H1 (cell line): ENCODE measurements around the gene ULK2. TPM values are rescaled to one million over a fixed set of nuclear protein-coding genes. Genes with fewer than 3 reads are reported as not detected.
A peak's percentile ranks its signal among the peaks of the same experiment; 100 is the strongest.

ENCODE experiments used
- CTCF ChIA-PET: fragments of 300-600 bp; sonication (Branson Sonifier 250); formaldehyde crosslinking; loops from one replicate; lab custom pipeline; 2021; ENCODE audit not compliant: partially characterized antibody; lab: Charles Lee
- POLR2A ChIA-PET: fragments of 300-600 bp; sonication (Branson Sonifier 250); formaldehyde crosslinking; loops from one replicate; lab custom pipeline; 2021; ENCODE audit warnings: inconsistent platforms; ENCODE audit not compliant: partially characterized antibody; lab: Charles Lee
- DNase-seq, 2 experiments: peaks; one replicate each; pipeline versions ENCODE4 v3.0.0 to v3.0.0-alpha.2; 2010 to 2022; ENCODE audit warnings: low spot score in 2 of 2, low read depth in 1 of 2, mixed read lengths in 1 of 2
- FAIRE-seq: peaks from 2 replicates; lab custom pipeline; 2011; peaks lifted over from hg19 to GRCh38; lab: Jason Lieb, UNC
- H2AFZ ChIP-seq: 2 replicates; pipeline ENCODE4 v1.8.1; 2012; ENCODE audit warnings: low read length, inconsistent platforms
- H2AK5ac ChIP-seq: 2 replicates; pipeline ENCODE4 v1.6.1; 2013; ENCODE audit warnings: low read depth, low read length
- H2BK120ac ChIP-seq: replicated peaks from 2 replicates; pipeline ENCODE3; 2013; ENCODE audit warnings: low read depth, low read length, inconsistent platforms
- H2BK12ac ChIP-seq: 2 replicates; pipeline ENCODE4 v1.6.1; 2013; ENCODE audit warnings: low read depth, low read length
- H2BK15ac ChIP-seq: 2 replicates; pipeline ENCODE4 v1.6.1; 2013; ENCODE audit warnings: low read length
- H2BK20ac ChIP-seq: 2 replicates; pipeline ENCODE4 v1.6.1; 2013; ENCODE audit warnings: low read length
- H2BK5ac ChIP-seq: 2 replicates; pipeline ENCODE4 v1.6.1; 2013; ENCODE audit warnings: low read depth, low read length
- H3K14ac ChIP-seq: 2 replicates; pipeline ENCODE4 v1.6.1; 2013; ENCODE audit warnings: inconsistent platforms; ENCODE audit not compliant: insufficient read length
- H3K18ac ChIP-seq: 2 replicates; pipeline ENCODE4 v1.6.1; 2013; ENCODE audit warnings: low read length; ENCODE audit errors: extremely low read depth
- H3K23ac ChIP-seq: 2 replicates; pipeline ENCODE4 v1.6.1; 2013; ENCODE audit warnings: inconsistent platforms; ENCODE audit not compliant: insufficient read length
- H3K23me2 ChIP-seq: 2 replicates; pipeline ENCODE4 v1.6.1; 2013; ENCODE audit warnings: low read depth, low read length
- H3K27ac ChIP-seq: 2 replicates; pipeline ENCODE4 v1.6.1; 2011; ENCODE audit warnings: low read depth, low read length, inconsistent platforms
- H3K27me3 ChIP-seq, 4 experiments: replicated peaks in 1 of 4; 1 replicate in 1 of 4; 2 replicates in 3 of 4; pipeline versions ENCODE4 v1.6.1 to v1.8.1; 2011 to 2013; ENCODE audit warnings: low read length in 3 of 4, mild to moderate bottlenecking in 3 of 4, inconsistent platforms in 2 of 4, mixed read lengths in 2 of 4, moderate library complexity in 1 of 4; ENCODE audit not compliant: control insufficient read depth in 3 of 4, insufficient read depth in 3 of 4; ENCODE audit errors: extremely low read depth in 1 of 4
- H3K36me3 ChIP-seq, 4 experiments: 2 replicates each; pipeline versions ENCODE4 v1.6.1 to v1.8.1; 2011 to 2013; ENCODE audit warnings: mild to moderate bottlenecking in 4 of 4, low read length in 3 of 4, moderate library complexity in 2 of 4, control low read depth in 1 of 4, inconsistent platforms in 1 of 4; ENCODE audit not compliant: insufficient read depth in 4 of 4, control insufficient read depth in 2 of 4
- H3K4ac ChIP-seq: replicated peaks from 2 replicates; pipeline ENCODE3; 2013; ENCODE audit warnings: low read length, low read depth, mixed read lengths, inconsistent platforms; ENCODE audit not compliant: insufficient read length
- H3K4me1 ChIP-seq, 4 experiments: replicated peaks in 1 of 4; 1 replicate in 1 of 4; 2 replicates in 3 of 4; pipeline versions ENCODE4 v1.6.1 to v1.8.1; 2011 to 2013; ENCODE audit warnings: low read length in 3 of 4, inconsistent platforms in 2 of 4, mixed read lengths in 1 of 4; ENCODE audit not compliant: insufficient read depth in 4 of 4, control insufficient read depth in 3 of 4
- H3K4me2 ChIP-seq, 2 experiments: 2 replicates each; pipeline versions ENCODE4 v1.6.1 to v1.8.1; 2011 to 2013; ENCODE audit warnings: low read depth in 2 of 2, low read length in 2 of 2, control low read depth in 1 of 2, inconsistent platforms in 1 of 2, mild to moderate bottlenecking in 1 of 2; ENCODE audit not compliant: insufficient read depth in 1 of 2
- H3K4me3 ChIP-seq, 4 experiments: fragments of 200-600, 300-600 bp in 1 of 4; sonication (generic), shearing (Covaris generic), sonication (Bioruptor Twin) in 1 of 4; 2 replicates each; pipeline versions ENCODE4 v1.5.1 to v1.8.1; 2011 to 2016; ENCODE audit warnings: low read length in 4 of 4, low read depth in 3 of 4, control low read depth in 2 of 4, inconsistent platforms in 2 of 4, mild to moderate bottlenecking in 2 of 4, mixed read lengths in 1 of 4, moderate library complexity in 1 of 4; ENCODE audit not compliant: insufficient read depth in 2 of 4; ENCODE audit errors: extremely low read depth in 1 of 4
- H3K56ac ChIP-seq: replicated peaks from 2 replicates; pipeline ENCODE3; 2013; ENCODE audit warnings: low read depth, mild to moderate bottlenecking, mixed read lengths, low read length, inconsistent platforms; ENCODE audit not compliant: insufficient read length
- H3K79me1 ChIP-seq: 2 replicates; pipeline ENCODE4 v1.6.1; 2013; ENCODE audit warnings: low read depth, low read length, control low read depth
- H3K79me2 ChIP-seq, 2 experiments: 2 replicates each; pipeline versions ENCODE4 v1.6.1 to v1.8.1; 2012 to 2013; ENCODE audit warnings: low read length in 2 of 2, mild to moderate bottlenecking in 2 of 2, inconsistent platforms in 1 of 2; ENCODE audit not compliant: insufficient read depth in 2 of 2, control insufficient read depth in 1 of 2
- H3K9ac ChIP-seq, 4 experiments: replicated peaks in 1 of 4; 1 replicate in 1 of 4; 2 replicates in 3 of 4; pipeline versions ENCODE4 v1.6.1 to v1.8.1; 2011 to 2013; ENCODE audit warnings: low read depth in 3 of 4, low read length in 3 of 4, control low read depth in 2 of 4, mild to moderate bottlenecking in 2 of 4, moderate library complexity in 2 of 4, inconsistent platforms in 1 of 4; ENCODE audit errors: extremely low read depth in 1 of 4
- H3K9me3 ChIP-seq, 2 experiments: 2 replicates each; pipeline versions ENCODE4 v1.6.1 to v1.8.1; 2012 to 2013; ENCODE audit warnings: mild to moderate bottlenecking in 2 of 2, moderate library complexity in 2 of 2, control low read depth in 1 of 2, inconsistent platforms in 1 of 2, low read depth in 1 of 2, low read length in 1 of 2, mixed read lengths in 1 of 2; ENCODE audit not compliant: insufficient read depth in 2 of 2
- H4K20me1 ChIP-seq, 2 experiments: replicated peaks in 1 of 2; 2 replicates each; pipeline versions ENCODE3 to v1.8.1; 2011 to 2013; ENCODE audit warnings: inconsistent platforms in 2 of 2, low read length in 2 of 2, mild to moderate bottlenecking in 1 of 2; ENCODE audit not compliant: insufficient read depth in 2 of 2, control insufficient read depth in 1 of 2
- H4K5ac ChIP-seq: 2 replicates; pipeline ENCODE4 v1.6.1; 2013; ENCODE audit warnings: low read length, low read depth, mixed read lengths, inconsistent platforms; ENCODE audit not compliant: insufficient read length
- H4K8ac ChIP-seq: 2 replicates; pipeline ENCODE4 v1.8.0; 2013; ENCODE audit warnings: mild to moderate bottlenecking, moderate library complexity, low read length, inconsistent platforms; ENCODE audit not compliant: insufficient read depth; ENCODE audit errors: extremely low read depth
- H4K91ac ChIP-seq: replicated peaks from 2 replicates; pipeline ENCODE3; 2013; ENCODE audit warnings: low read length, mixed read lengths, inconsistent platforms; ENCODE audit not compliant: insufficient read length
- ATF3 ChIP-seq: IDR thresholded peaks from 2 replicates; pipeline ENCODE4 v1.6.1; 2011; ENCODE audit warnings: low read depth, mild to moderate bottlenecking, low read length; ENCODE audit not compliant: insufficient read depth
- BACH1 ChIP-seq: IDR thresholded peaks from 2 replicates; pipeline ENCODE4 v1.6.1; 2012; ENCODE audit warnings: low read length, improper control_type of control experiment
- CBX8 ChIP-seq: fragments of 300-800, 300-1000 bp; sonication (generic); IDR thresholded peaks from 2 replicates; pipeline ENCODE4 v1.7.1; 2016; ENCODE audit warnings: low read depth, low read length, borderline replicate concordance
- CEBPB ChIP-seq: IDR thresholded peaks from 2 replicates; pipeline ENCODE4 v1.6.1; 2012; ENCODE audit warnings: low read depth, low read length
- EP300 ChIP-seq, 2 experiments: IDR thresholded peaks; 1 replicate in 1 of 2; 2 replicates in 1 of 2; pipeline ENCODE4 v1.6.1; 2011 to 2012; ENCODE audit warnings: low read depth in 2 of 2, low read length in 2 of 2, mild to moderate bottlenecking in 2 of 2, borderline replicate concordance in 1 of 2, inconsistent platforms in 1 of 2, moderate library complexity in 1 of 2
- HDAC2 ChIP-seq, 2 experiments: fragments of 300-600 bp in 1 of 2; sonication (generic) in 1 of 2; IDR thresholded peaks; 2 replicates each; pipeline ENCODE4 v1.6.1; 2011 to 2012; ENCODE audit warnings: low read depth in 2 of 2, low read length in 2 of 2, mild to moderate bottlenecking in 2 of 2, moderate library complexity in 2 of 2, borderline replicate concordance in 1 of 2, inconsistent platforms in 1 of 2
- HDAC6 ChIP-seq: IDR thresholded peaks from one replicate; pipeline ENCODE4 v1.7.1; 2012; ENCODE audit warnings: low read depth, mild to moderate bottlenecking, inconsistent platforms, low read length, moderate library complexity
- JUND ChIP-seq: IDR thresholded peaks from 2 replicates; pipeline ENCODE4 v1.6.1; 2011; ENCODE audit warnings: mild to moderate bottlenecking, improper control_type of control experiment, low read length
- POU5F1 ChIP-seq: IDR thresholded peaks from 2 replicates; pipeline ENCODE4 v1.6.1; 2011; ENCODE audit warnings: low read depth, mild to moderate bottlenecking, low read length, moderate library complexity
- RFX5 ChIP-seq: IDR thresholded peaks from 2 replicates; pipeline ENCODE4 v1.6.1; 2011; ENCODE audit warnings: low read depth, low read length, improper control_type of control experiment, borderline replicate concordance
- SP2 ChIP-seq: IDR thresholded peaks from 2 replicates; pipeline ENCODE4 v1.6.1; 2012; ENCODE audit warnings: mild to moderate bottlenecking, low read length, inconsistent platforms
- SP4 ChIP-seq: IDR thresholded peaks from 2 replicates; pipeline ENCODE4 v1.6.1; 2012; ENCODE audit warnings: low read length, inconsistent platforms
- WGBS, 2 experiments: shearing (Covaris generic) in 1 of 2; methylation state at CpG; one replicate each; pipeline versions ENCODE4 v1.1.6 to v1.1.7; 2013 to 2015; ENCODE audit warnings: low lambda C conversion rate in 2 of 2, mixed read lengths in 2 of 2, inconsistent platforms in 1 of 2, low coverage in 1 of 2, missing lambda C conversion rate in 1 of 2; ENCODE audit not compliant: insufficient replicate concordance in 2 of 2, insufficient coverage in 1 of 2, insufficient read length in 1 of 2; ENCODE audit errors: extremely low coverage in 1 of 2, missing lambda C conversion rate in 1 of 2; 5-methylcytosine and 5-hydroxymethylcytosine counted together
- polyA plus RNA-seq, 7 experiments: library from polyadenylated mRNA; depleted of rRNA in 3 of 7; stranded (reverse) in 5 of 7; unstranded in 2 of 7; fragments of >200 nt in 5 of 7; fragments of 200-250 nt in 2 of 7; gene quantifications; 1 replicate in 5 of 7; 2 replicates in 1 of 7; 4 replicates in 1 of 7; pipeline versions ENCODE4 v1.2.1 to v1.2.3, GENCODE V29; 2011 to 2013; ENCODE audit warnings: missing spikeins in 2 of 7, mixed read lengths in 2 of 7
- total RNA-seq: library from RNA; stranded (reverse); fragmentation: NEBNext Ultra II Directional; extraction: Animal tissue kit (Norgen Biotek cat#: 25700); gene quantifications from 2 replicates; pipeline ENCODE4 v1.2.1, GENCODE V29; 2021

The ULK2 gene
- total and polyA plus RNA-seq, 2 of the 8 experiments (the other 6 are each of a cell fraction or from before 2014, with no cell fraction given): 5.3 to 9.8 TPM

GRCh38 chr17:19770985-19771735 is 96.6 kb downstream of the ULK2 start:
- ChIA-PET POLR2A (interaction anchor here (1.8 kb wide), 1 partner anchor 9 kb away, joined by 4 read pairs; no protein-coding TSS in a partner anchor), CTCF (interaction anchor here (1.0 to 3.2 kb wide), 4 partner anchors 9 to 28 kb away, joined by 3 to 20 read pairs (median 4); no protein-coding TSS in a partner anchor)
- H3K27ac ChIP-seq: no peak overlapping the region
- no peak overlapping the region for H3K23ac ChIP-seq
- H3K4me2 ChIP-seq: no peak overlapping the region
- no peak overlapping the region for H4K91ac ChIP-seq
- no peak overlapping the region for H2BK5ac ChIP-seq
- 85% methylated on average over 6 of the region's 6 CpGs; no CpG with 5 or more reads in 1 of the 2 experiments for WGBS, 2 experiments
- no peak overlapping the region; a peak in 1 of 7 replicates for H3K9ac ChIP-seq
- no peaks in the 10 kb centered on the region for H3K36me3 ChIP-seq
- no peak overlapping the region for H2BK120ac ChIP-seq
- H3K18ac ChIP-seq: no peak overlapping the region
- no peaks in the 10 kb centered on the region for H3K79me1 ChIP-seq
- H2AFZ ChIP-seq: no peak overlapping the region
- H2AK5ac ChIP-seq: no peak overlapping the region
- no peak overlapping the region for H4K5ac ChIP-seq
- H4K8ac ChIP-seq: no peak overlapping the region
- no peaks in the 10 kb centered on the region for H3K9me3 ChIP-seq
- DNase-seq: peak in 1 of 2 experiments; percentile 19
- no peak overlapping the region for H3K4me3 ChIP-seq
- no peak overlapping the region for H2BK12ac ChIP-seq
- H2BK20ac ChIP-seq: no peak overlapping the region
- no peaks in the 10 kb centered on the region for H3K23me2 ChIP-seq
- H3K14ac ChIP-seq: no peak overlapping the region
- FAIRE-seq: no peak
- H3K4me1 ChIP-seq: peaks cover 0 to 2% (median 0%) of the 10 kb centered on the region in 4 experiments; a peak in 2 of 7 replicates
- H3K56ac ChIP-seq: no peak overlapping the region
- no peak overlapping the region for H2BK15ac ChIP-seq
- no peaks in the 10 kb centered on the region for H3K79me2 ChIP-seq
- no peaks in the 10 kb centered on the region for H3K27me3 ChIP-seq
- H3K4ac ChIP-seq: no peak overlapping the region
- no peaks in the 10 kb centered on the region for H4K20me1 ChIP-seq
- TF ChIP-seq EP300 (IDR thresholded peaks at IDR 0.05; ENCODE audit: borderline replicate concordance in 1 of 2, low read depth in 2 of 2, low read length in 2 of 2) (no peak), HDAC6 (no peak), JUND (no peak), SP2 (no peak), HDAC2 (IDR thresholded peaks at IDR 0.05; ENCODE audit: borderline replicate concordance in 1 of 2, low read depth in 2 of 2, low read length in 2 of 2) (no peak), CEBPB (no peak), SP4 (no peak), BACH1 (no peak), RFX5 (no peak), CBX8 (no peak), ATF3 (no peak), POU5F1 (no peak)
